HEK293 (cell line): ENCODE results near the gene HSPB2.

Experiments
- CTCF ChIA-PET: fragments of 350-600 bp; formaldehyde crosslinking; extraction: SDS; loops from one replicate; lab custom pipeline; 2021; ENCODE audit warnings: antibody characterized with exemption; lab: Yijun Ruan, JAX
- POLR2A ChIA-PET: fragments of 300-600 bp; formaldehyde crosslinking; extraction: SDS; loops from one replicate; lab custom pipeline; 2020; ENCODE audit warnings: antibody characterized with exemption, inconsistent platforms; lab: Yijun Ruan, JAX
- H3K27ac ChIP-seq: fragments of 200-500 bp; sonication (Bioruptor generic); 2 replicates; pipeline ENCODE4 v1.5.1; 2014; ENCODE audit warnings: low read depth, low read length, control low read depth, inconsistent platforms; ENCODE audit errors: extremely low read depth
- H3K36me3 ChIP-seq, 2 experiments: fragments of 200-500 bp in 1 of 2; sonication (Bioruptor generic) in 1 of 2; 1 replicate in 1 of 2; 2 replicates in 1 of 2; pipeline ENCODE4 v1.5.1; 2014 to 2017; ENCODE audit warnings: inconsistent platforms in 2 of 2, low read length in 2 of 2; ENCODE audit not compliant: control insufficient read depth in 2 of 2, insufficient read depth in 1 of 2
- H3K4me1 ChIP-seq: fragments of 200-500 bp; sonication (Bioruptor generic); 2 replicates; pipeline ENCODE4 v1.5.1; 2014; ENCODE audit warnings: mild to moderate bottlenecking, low read length, inconsistent platforms; ENCODE audit not compliant: control insufficient read depth, insufficient read depth
- H3K4me3 ChIP-seq: 2 replicates; pipeline ENCODE4 v1.5.1; 2011; ENCODE audit warnings: low read depth, mild to moderate bottlenecking, control low read depth, low read length, moderate library complexity
- H3K9me3 ChIP-seq: fragments of 200-500 bp; sonication (Bioruptor generic); 2 replicates; pipeline ENCODE4 v1.5.1; 2014; ENCODE audit warnings: low read depth, low read length, inconsistent platforms; ENCODE audit not compliant: control insufficient read depth, insufficient read depth
- GLI4 ChIP-seq: fragments of 450-650 bp; formaldehyde crosslinking; IDR thresholded peaks from 2 replicates; pipeline ENCODE4 v1.5.1; 2016; ENCODE audit warnings: missing biosample characterization, missing genetic modification characterization
- MEIS1 ChIP-seq: sonication (generic); formaldehyde crosslinking; IDR thresholded peaks from 2 replicates; pipeline ENCODE4 v1.8.1; 2022; ENCODE audit warnings: missing genetic modification reagents, mild to moderate bottlenecking, borderline replicate concordance
- MYNN ChIP-seq: fragments of 450-650 bp; formaldehyde crosslinking; IDR thresholded peaks from 2 replicates; pipeline ENCODE4 v1.5.1; 2016; ENCODE audit warnings: missing biosample characterization, missing genetic modification characterization, borderline replicate concordance
- SETDB1 ChIP-seq: IDR thresholded peaks from one replicate; pipeline ENCODE4 v1.6.1; 2017; ENCODE audit warnings: mild to moderate bottlenecking, low read length, moderate library complexity, mixed read lengths; ENCODE audit not compliant: insufficient read length
- ZBTB17 ChIP-seq: fragments of 450-650 bp; formaldehyde crosslinking; IDR thresholded peaks from 2 replicates; pipeline ENCODE4 v1.5.1; 2016; ENCODE audit warnings: missing biosample characterization, missing genetic modification characterization
- ZBTB26 ChIP-seq: fragments of 450-650 bp; formaldehyde crosslinking; optimal IDR thresholded peaks from 2 replicates; pipeline ENCODE3; 2016; ENCODE audit warnings: missing biosample characterization, mild to moderate bottlenecking, missing genetic modification characterization
- ZFP3 ChIP-seq: fragments of 450-650 bp; formaldehyde crosslinking; IDR thresholded peaks from 2 replicates; pipeline ENCODE4 v1.5.1; 2016; ENCODE audit warnings: low read depth, missing biosample characterization, missing genetic modification characterization
- ZNF132 ChIP-seq: fragments of 450-650 bp; formaldehyde crosslinking; IDR thresholded peaks from 2 replicates; pipeline ENCODE4 v1.5.1; 2017; ENCODE audit warnings: missing biosample characterization, missing genetic modification characterization, borderline replicate concordance
- ZNF148 ChIP-seq: fragments of 450-650 bp; formaldehyde crosslinking; IDR thresholded peaks from 2 replicates; pipeline ENCODE4 v1.5.0; 2017; ENCODE audit warnings: missing biosample characterization, missing genetic modification characterization, borderline replicate concordance
- ZNF174 ChIP-seq: fragments of 450-650 bp; formaldehyde crosslinking; IDR thresholded peaks from 2 replicates; pipeline ENCODE4 v1.5.0; 2017; ENCODE audit warnings: missing biosample characterization, mild to moderate bottlenecking, missing genetic modification characterization
- ZNF184 ChIP-seq: fragments of 450-650 bp; IDR thresholded peaks from 2 replicates; pipeline ENCODE4 v1.5.1; 2018; ENCODE audit warnings: missing biosample characterization, mild to moderate bottlenecking, missing genetic modification characterization
- ZNF221 ChIP-seq: fragments of 450-650 bp; formaldehyde crosslinking; IDR thresholded peaks from 2 replicates; pipeline ENCODE4 v1.5.1; 2017; ENCODE audit warnings: missing biosample characterization, missing genetic modification characterization, borderline replicate concordance
- ZNF302 ChIP-seq: fragments of 450-650 bp; formaldehyde crosslinking; IDR thresholded peaks from 2 replicates; pipeline ENCODE4 v1.5.1; 2016; ENCODE audit warnings: missing biosample characterization, missing genetic modification characterization, low read depth
- ZNF354C ChIP-seq: fragments of 450-650 bp; formaldehyde crosslinking; IDR thresholded peaks from 2 replicates; pipeline ENCODE4 v1.5.1; 2016; ENCODE audit warnings: missing biosample characterization, missing genetic modification characterization, low read depth, borderline replicate concordance
- ZNF362 ChIP-seq: fragments of 450-650 bp; formaldehyde crosslinking; IDR thresholded peaks from 2 replicates; pipeline ENCODE4 v1.5.1; 2016; ENCODE audit warnings: missing biosample characterization, missing genetic modification characterization
- ZNF391 ChIP-seq: fragments of 450-650 bp; formaldehyde crosslinking; IDR thresholded peaks from 2 replicates; pipeline ENCODE4 v1.5.1; 2016; ENCODE audit warnings: low read depth, missing biosample characterization, missing genetic modification characterization, borderline replicate concordance
- ZNF433 ChIP-seq: fragments of 450-650 bp; formaldehyde crosslinking; IDR thresholded peaks from 2 replicates; pipeline ENCODE4 v1.5.1; 2016; ENCODE audit warnings: missing biosample characterization, missing genetic modification characterization, low read depth
- ZNF514 ChIP-seq: fragments of 450-650 bp; formaldehyde crosslinking; IDR thresholded peaks from 2 replicates; pipeline ENCODE4 v1.5.1; 2016; ENCODE audit warnings: missing biosample characterization, missing genetic modification characterization
- ZNF518A ChIP-seq: fragments of 450-650 bp; formaldehyde crosslinking; conservative IDR thresholded peaks from 2 replicates; pipeline ENCODE4 v1.5.1; 2016; ENCODE audit warnings: low read depth, missing biosample characterization, missing genetic modification characterization
- ZNF548 ChIP-seq: fragments of 450-650 bp; formaldehyde crosslinking; IDR thresholded peaks from 2 replicates; pipeline ENCODE4 v1.5.1; 2016; ENCODE audit warnings: missing biosample characterization, missing genetic modification characterization
- ZNF585B ChIP-seq: fragments of 450-650 bp; formaldehyde crosslinking; IDR thresholded peaks from 2 replicates; pipeline ENCODE4 v1.5.1; 2016; ENCODE audit warnings: missing biosample characterization, missing genetic modification characterization
- ZNF596 ChIP-seq: fragments of 450-650 bp; IDR thresholded peaks from 2 replicates; pipeline ENCODE4 v1.5.0; 2018; ENCODE audit warnings: missing biosample characterization, mild to moderate bottlenecking, missing genetic modification characterization, moderate library complexity
- ZNF610 ChIP-seq: fragments of 450-650 bp; formaldehyde crosslinking; IDR thresholded peaks from 2 replicates; pipeline ENCODE4 v1.5.1; 2016; ENCODE audit warnings: missing biosample characterization, missing genetic modification characterization, borderline replicate concordance
- ZNF624 ChIP-seq: fragments of 450-650 bp; formaldehyde crosslinking; IDR thresholded peaks from 2 replicates; pipeline ENCODE4 v1.5.1; 2017; ENCODE audit warnings: missing biosample characterization, missing genetic modification characterization
- ZNF629 ChIP-seq: fragments of 450-650 bp; formaldehyde crosslinking; IDR thresholded peaks from 2 replicates; pipeline ENCODE4 v1.5.1; 2017; ENCODE audit warnings: missing biosample characterization, missing genetic modification characterization
- ZNF707 ChIP-seq: fragments of 450-650 bp; formaldehyde crosslinking; IDR thresholded peaks from 2 replicates; pipeline ENCODE4 v1.5.1; 2016; ENCODE audit warnings: missing biosample characterization, missing genetic modification characterization
- ZNF747 ChIP-seq: fragments of 450-650 bp; formaldehyde crosslinking; IDR thresholded peaks from 2 replicates; pipeline ENCODE4 v1.5.1; 2016; ENCODE audit warnings: missing biosample characterization, missing genetic modification characterization

The HSPB2 gene

GRCh38 chr11:111939836-111940604 is 27.5 kb downstream of the HSPB2 start:
- H3K4me3 ChIP-seq: no peak overlapping the region
- CTCF ChIA-PET: interaction anchor here (0.6 to 3.3 kb wide), 3 partner anchors 10 to 42 kb away, joined by 3 to 24 read pairs (median 14); no protein-coding TSS in a partner anchor
- no peaks in the 10 kb centered on the region for H3K36me3 ChIP-seq
- no peaks in the 10 kb centered on the region for H3K9me3 ChIP-seq
- POLR2A ChIA-PET: interaction anchor here (0.6 to 1.2 kb wide), 2 partner anchors 38 to 66 kb away, joined by 3 to 6 read pairs; no protein-coding TSS in a partner anchor
- H3K4me1 ChIP-seq: peaks cover 2% of the 10 kb centered on the region; the same call in 1 of the 2 replicates
- H3K27ac ChIP-seq: no peak overlapping the region
- TF ChIP-seq ZNF132 (tag by site-specific recombination) (no peak), ZNF148 (tag by site-specific recombination) (no peak), ZNF174 (tag by site-specific recombination) (no peak), ZNF354C (tag by site-specific recombination) (no peak), ZNF184 (tag by site-specific recombination) (peak; percentile 27; the same call in 1 of the 2 replicates), ZNF518A (tag by site-specific recombination) (no peak), MYNN (tag by site-specific recombination) (no peak), ZNF610 (tag by site-specific recombination) (no peak), ZNF514 (no peak), ZNF433 (no peak), ZNF548 (tag by site-specific recombination) (no peak), ZBTB17 (tag by site-specific recombination) (peak; percentile 58), ZNF221 (tag by site-specific recombination) (no peak), ZNF302 (tag by site-specific recombination) (no peak), SETDB1 (no peak), ZBTB26 (tag by site-specific recombination) (no peak), ZNF596 (no peak), ZNF624 (tag by site-specific recombination) (no peak), ZNF707 (tag by site-specific recombination) (no peak), ZNF629 (tag by site-specific recombination) (peak; percentile 87), MEIS1 (no peak), ZNF747 (tag by site-specific recombination) (no peak), ZNF391 (no peak), ZFP3 (no peak), ZNF362 (no peak), GLI4 (tag by site-specific recombination) (no peak), ZNF585B (tag by site-specific recombination) (no peak)
